Esophagus muscularis mucosa (tissue), 3 donors: ENCODE measurements around the gene ZNF407.

Experiments used
- CTCF ChIP-seq, 3 experiments: fragments of 200-600 bp in 2 of 3; fragments of 450-650 bp in 1 of 3; sonication (generic) in 2 of 3; IDR thresholded peaks; one replicate each; pipeline ENCODE4 v1.5.1; 2017 to 2019; ENCODE audit warnings: antibody characterized with exemption in 3 of 3, mild to moderate bottlenecking in 2 of 3, moderate library complexity in 1 of 3
- POLR2AphosphoS5 ChIP-seq, 2 donors: sonication (generic); formaldehyde crosslinking; IDR thresholded peaks; one replicate each; pipeline ENCODE4 v1.6.1; 2017; ENCODE audit warnings: antibody characterized with exemption in 2 of 2

GRCh38 chr18:74982946-74983635 is 385.4 kb downstream of the ZNF407 start:
- TF ChIP-seq POLR2AphosphoS5 (IDR thresholded peaks at IDR 0.05): no peak
- no peak for TF ChIP-seq CTCF (IDR thresholded peaks at IDR 0.05)
